HG02852 (cell line): ENCODE results near the gene ACTMAP.

Experiments
- ATAC-seq: cut with Tn5 transposase; IDR thresholded peaks from one replicate; pipeline ENCODE4 v1.9.1; 2021; ENCODE audit warnings: mild to moderate bottlenecking, moderate library complexity; ENCODE audit not compliant: unreplicated experiment

The ACTMAP gene

DNA sequence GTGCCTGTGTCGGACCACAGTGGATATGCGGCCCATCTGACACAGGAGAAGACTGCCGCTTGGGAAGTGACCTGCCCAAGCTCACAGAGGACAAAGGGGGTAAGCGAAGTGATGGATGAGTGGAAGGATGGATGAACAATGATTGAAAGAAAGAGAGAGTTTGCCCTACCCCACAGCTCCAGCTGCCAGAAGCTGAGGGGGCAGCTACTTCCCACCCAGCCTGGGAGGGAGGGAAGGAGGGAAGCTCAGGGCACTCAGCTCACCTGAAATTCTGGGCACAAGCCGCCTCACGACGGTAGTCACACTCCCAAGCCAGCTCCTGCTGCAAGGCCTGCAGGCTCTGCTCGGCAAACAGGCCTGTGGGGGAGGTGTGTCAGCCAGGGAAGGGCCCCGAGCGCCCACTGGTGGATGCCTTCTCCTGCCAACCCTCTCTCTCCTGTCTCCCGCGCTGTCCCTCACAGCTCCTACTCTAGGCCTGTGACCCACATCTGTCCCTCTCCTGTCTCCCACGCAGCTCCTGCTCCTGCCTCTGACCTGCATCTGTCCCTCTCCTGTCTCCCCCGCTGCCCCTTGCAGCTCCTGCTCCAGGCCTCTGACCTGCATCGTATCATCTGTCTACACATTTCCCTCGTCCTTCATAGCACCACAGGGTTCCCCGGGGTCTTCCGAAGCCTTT is 47.8 kb downstream of the ACTMAP start:
- no peak for ATAC-seq

DNA sequence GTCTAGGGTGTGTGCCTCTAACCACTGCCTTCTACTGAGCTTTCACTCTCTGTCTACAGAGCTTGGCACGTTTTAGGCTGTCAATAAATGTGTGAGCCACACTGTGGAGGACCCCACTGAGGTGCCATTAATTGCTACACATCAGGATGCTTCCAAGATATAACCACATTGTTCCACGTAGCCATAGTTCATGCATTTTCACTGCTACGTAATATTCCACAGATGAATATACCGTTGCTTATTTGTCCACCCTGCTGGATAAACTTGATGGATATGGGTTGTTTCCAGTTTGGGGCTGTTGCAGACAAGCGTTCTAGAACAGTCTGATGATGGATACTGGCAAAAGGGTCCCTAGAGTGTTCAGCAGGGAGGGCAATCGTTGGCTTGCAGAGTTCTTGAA is 48.5 kb downstream of the ACTMAP start:
- no peak for ATAC-seq

DNA sequence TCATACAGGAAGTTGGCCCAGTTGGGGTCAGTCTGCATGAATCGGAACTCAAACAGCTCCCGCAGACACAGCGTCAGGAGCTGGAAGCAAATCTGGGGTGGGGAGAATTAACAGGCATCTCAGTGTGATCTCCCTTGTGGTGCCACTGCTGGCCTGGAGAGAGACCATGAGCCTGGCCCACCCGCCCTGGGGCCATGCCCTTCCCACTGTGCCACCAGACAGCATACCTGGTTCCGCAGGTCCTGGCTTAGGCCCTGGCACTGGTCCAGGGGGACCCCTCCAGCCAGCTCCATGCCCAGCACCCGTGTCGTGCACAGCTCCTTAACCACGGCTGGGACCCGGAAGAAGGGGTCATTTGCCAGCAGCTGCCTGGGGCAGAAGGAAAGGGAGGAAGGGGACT is 50.2 kb downstream of the ACTMAP start:
- ATAC-seq = no peak

DNA sequence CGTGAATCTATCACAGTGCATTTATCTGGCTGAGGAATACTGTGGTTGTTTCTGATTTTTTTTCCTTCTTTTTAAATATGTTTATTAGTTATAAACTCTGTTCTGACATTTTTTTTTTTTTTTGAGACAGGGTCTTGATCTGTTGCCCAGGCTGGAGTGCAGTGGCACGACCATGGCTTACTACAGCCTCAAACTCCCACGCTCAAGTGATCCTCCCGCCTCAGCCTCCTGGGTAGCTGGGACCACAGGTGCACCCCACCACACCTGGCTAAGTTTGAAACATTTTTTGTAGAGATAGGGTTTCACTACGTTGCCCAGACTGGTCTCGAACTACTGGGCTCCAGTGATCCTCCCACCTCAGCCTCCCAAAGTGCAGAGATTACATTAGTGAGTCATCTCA is 53.3 kb downstream of the ACTMAP start:
- no peak for ATAC-seq

DNA sequence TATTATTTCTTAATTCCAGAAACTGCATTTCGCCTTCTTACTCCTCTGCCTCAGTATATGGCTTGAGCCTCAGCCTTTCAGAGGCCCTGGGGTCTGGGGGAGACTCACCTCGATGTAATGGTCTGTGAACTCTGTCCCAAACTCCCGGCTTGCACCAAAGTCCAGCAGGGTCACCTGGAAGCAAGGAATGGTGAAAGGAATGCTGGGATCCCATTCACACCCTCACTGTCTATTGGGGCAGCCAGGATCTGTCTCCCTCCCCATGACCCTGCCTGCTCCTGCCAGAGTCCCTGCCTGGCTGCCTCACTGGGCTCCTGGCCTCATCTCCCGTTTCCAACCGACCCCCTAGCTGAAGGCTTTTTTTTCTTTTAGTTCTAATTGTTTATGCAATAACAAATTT is 54.4 kb downstream of the ACTMAP start:
- ATAC-seq = no peak

DNA sequence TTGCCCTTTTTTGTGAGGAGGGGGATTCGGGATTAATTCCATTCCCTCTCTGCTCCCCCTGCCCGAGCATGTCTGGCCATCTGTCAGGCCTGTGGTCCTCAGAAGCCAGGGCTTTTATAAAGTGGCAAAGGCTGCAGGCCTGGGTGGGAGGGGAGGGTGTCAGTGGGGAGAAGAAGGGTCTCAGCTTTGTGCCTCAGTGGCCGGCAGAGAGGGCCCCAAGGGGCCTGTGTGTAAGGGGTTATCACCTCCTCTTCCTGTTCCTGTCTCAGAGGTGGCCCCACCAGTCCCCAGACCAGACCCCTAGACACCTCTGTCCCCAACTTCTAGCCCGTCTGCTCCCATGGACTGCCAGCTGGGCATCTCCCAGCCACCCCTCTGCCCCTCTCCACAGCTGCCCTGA is 56.4 kb downstream of the ACTMAP start:
- ATAC-seq = no peak

DNA sequence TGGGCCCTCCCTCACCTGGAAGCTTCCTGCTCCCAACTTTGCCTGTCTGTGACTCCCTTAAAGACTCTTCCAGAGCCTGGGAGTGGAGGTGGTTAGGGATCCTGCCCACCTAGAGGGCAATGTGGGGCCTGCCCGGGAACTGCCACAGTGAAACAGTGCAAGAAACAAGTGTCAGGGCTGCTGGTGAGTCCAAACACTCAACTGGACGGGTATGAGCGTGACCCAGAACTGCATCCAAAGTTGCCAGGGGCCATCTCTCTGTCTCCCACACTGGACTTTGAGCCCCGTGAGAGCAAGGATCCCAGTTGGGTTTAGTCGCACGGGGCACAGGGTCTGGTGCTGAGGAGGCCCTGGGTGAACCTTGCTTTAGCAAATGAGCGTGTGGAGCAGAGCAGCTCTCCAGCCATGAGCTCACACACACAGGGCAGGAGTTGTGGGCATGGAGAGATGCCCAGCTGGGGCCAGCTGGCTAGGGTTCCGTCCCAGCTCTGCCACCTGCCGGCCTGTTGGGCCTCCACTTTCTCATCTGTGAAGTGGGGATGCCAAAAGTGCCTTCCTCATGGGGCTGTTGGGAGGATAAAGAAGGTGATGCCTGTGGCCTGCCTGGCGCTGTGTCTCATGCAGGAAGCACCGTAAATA is 57.0 kb downstream of the ACTMAP start:
- no peak for ATAC-seq

DNA sequence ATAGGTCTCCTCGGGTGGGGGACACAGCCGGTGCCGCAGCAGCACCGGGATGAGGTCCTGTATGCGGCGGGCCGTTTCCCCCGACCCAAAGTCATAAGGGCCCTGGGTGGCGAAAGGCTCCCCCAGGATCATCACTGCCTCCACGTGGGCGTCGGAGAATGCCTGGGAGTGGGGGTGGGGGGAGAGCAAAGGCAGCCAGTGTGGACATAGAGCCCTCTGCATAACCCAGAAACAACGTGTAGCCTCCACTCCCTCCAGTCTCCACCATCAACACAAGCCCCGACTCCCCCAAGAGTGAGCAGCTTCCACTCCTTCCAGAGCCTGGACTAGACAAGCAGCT is 58.1 kb downstream of the ACTMAP start:
- ATAC-seq = no peak

DNA sequence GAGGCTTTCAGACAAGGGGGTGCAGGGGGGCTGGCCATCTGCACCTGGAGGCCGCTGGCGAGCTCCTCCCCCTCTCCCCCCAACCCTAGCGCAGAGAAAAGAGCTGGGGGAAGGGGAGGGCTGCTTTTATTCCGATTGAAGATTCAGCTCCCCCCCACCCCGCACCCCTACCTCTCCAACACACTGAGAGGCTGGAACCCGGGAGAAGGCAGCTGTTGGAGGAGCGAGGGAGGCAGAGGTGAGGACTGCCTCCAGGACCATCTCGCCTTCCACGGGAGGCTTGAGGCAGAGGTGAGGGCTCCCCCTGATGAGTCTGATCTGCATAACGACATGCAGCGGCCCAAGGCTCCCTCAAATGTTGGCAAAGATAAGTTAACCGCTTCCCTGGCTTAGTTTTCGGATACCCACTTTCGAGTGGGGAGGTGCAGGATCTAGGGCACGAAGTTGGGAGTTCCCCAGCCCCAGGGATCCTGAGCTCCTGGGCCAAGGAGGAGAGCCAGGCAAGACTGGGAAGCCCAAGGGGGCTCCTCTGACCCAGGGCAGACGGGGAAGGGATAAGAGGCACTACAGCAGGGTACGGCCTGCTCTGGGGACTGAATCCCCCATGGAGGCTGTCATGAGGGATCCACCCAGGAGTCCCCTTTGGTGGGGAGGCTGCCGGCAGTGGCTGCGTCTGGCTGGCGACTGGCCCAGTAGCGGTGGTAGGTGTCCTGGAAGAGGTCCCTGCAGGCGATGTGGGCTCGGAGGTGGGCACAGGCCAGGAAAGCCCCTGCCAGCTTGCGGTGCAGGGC is 58.7 kb downstream of the ACTMAP start:
- ATAC-seq = no peak
